Testis (tissue), 2 donors: ENCODE results near the gene MCC.

Experiments
- POLR2A ChIP-seq: fragments of 450-650 bp; IDR thresholded peaks from one replicate; pipeline ENCODE4 v1.6.1; 2017; ENCODE audit warnings: antibody characterized with exemption, mild to moderate bottlenecking, moderate library complexity
- TF ChIP-seq, protein P1 (sequence below), 3 experiments: fragments of 450-650 bp in 2 of 3; fragments of 200-600 bp in 1 of 3; sonication (generic) in 1 of 3; IDR thresholded peaks; one replicate each; pipeline ENCODE4 v1.5.1; 2016 to 2019; ENCODE audit warnings: antibody characterized with exemption in 3 of 3, mild to moderate bottlenecking in 2 of 3, moderate library complexity in 1 of 3

DNA sequence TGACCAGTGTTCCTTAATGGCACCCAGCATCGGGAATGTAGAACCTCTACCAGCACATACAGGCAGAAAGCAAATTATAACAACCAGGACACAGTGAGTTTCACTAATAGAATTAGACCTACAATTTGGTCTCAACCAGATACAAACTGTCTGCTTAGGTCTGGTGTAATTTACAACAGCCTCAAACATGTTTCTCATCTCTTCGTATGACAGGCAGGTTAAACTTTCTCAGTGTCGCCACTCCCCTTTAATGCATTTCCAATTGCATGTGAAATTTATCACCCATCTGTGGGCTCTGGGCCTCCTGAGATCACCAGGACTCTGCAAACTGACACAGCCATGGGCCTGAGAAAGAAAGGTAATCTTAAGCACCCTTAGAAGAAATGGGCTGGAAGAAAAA, 293.0 kb downstream of the MCC start:
- TF ChIP-seq, protein P1, sequence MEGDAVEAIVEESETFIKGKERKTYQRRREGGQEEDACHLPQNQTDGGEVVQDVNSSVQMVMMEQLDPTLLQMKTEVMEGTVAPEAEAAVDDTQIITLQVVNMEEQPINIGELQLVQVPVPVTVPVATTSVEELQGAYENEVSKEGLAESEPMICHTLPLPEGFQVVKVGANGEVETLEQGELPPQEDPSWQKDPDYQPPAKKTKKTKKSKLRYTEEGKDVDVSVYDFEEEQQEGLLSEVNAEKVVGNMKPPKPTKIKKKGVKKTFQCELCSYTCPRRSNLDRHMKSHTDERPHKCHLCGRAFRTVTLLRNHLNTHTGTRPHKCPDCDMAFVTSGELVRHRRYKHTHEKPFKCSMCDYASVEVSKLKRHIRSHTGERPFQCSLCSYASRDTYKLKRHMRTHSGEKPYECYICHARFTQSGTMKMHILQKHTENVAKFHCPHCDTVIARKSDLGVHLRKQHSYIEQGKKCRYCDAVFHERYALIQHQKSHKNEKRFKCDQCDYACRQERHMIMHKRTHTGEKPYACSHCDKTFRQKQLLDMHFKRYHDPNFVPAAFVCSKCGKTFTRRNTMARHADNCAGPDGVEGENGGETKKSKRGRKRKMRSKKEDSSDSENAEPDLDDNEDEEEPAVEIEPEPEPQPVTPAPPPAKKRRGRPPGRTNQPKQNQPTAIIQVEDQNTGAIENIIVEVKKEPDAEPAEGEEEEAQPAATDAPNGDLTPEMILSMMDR (IDR thresholded peaks at IDR 0.05): no peak
- TF ChIP-seq POLR2A: no peak
